K562 (cell line): Measurements from ENCODE around the gene ITGA7. TPM values are rescaled to one million over a fixed set of nuclear protein-coding genes. Genes with fewer than 3 reads are reported as not detected.

ENCODE experiments used
- CTCFL ChIP-seq: IDR thresholded peaks from 2 replicates; pipeline ENCODE4 v1.6.1; 2011; ENCODE audit warnings: borderline replicate concordance, low read depth, mild to moderate bottlenecking, moderate library complexity, low read length; ENCODE audit not compliant: insufficient read depth, poor library complexity, severe bottlenecking
- DEAF1 ChIP-seq: fragments of 450-650 bp; formaldehyde crosslinking; IDR thresholded peaks from 2 replicates; pipeline ENCODE4 v1.4.0; 2020; ENCODE audit warnings: mild to moderate bottlenecking, moderate library complexity
- EP300 ChIP-seq: IDR thresholded peaks from 2 replicates; pipeline ENCODE4 v1.6.1; 2012; ENCODE audit warnings: low read length, improper control_type of control experiment
- HES1 ChIP-seq: fragments of 450-650 bp; IDR thresholded peaks from 2 replicates; pipeline ENCODE4 v1.6.1; 2016; ENCODE audit warnings: low read depth, mild to moderate bottlenecking, moderate library complexity
- RBFOX2 ChIP-seq: fragments of 200-400 bp; formaldehyde crosslinking; IDR thresholded peaks from 2 replicates; pipeline ENCODE4 v1.6.1; 2017; ENCODE audit warnings: low read depth, mild to moderate bottlenecking, low read length, moderate library complexity
- SFPQ ChIP-seq: fragments of 200-400 bp; formaldehyde crosslinking; IDR thresholded peaks from 2 replicates; pipeline ENCODE4 v1.6.1; 2017; ENCODE audit warnings: mild to moderate bottlenecking, low read depth, low read length, moderate library complexity
- SMAD1 ChIP-seq: fragments of 150-350 bp; IDR thresholded peaks from 2 replicates; pipeline ENCODE4 v1.6.1; 2014; ENCODE audit warnings: low read length, low read depth; ENCODE audit not compliant: partially characterized antibody
- THRAP3 ChIP-seq: fragments of 450-650 bp; IDR thresholded peaks from 2 replicates; pipeline ENCODE4 v1.6.1; 2016; ENCODE audit warnings: mild to moderate bottlenecking, inconsistent platforms, borderline replicate concordance
- ZNF318 ChIP-seq, 2 experiments: fragments of 450-650 bp; IDR thresholded peaks; 2 replicates each; pipeline ENCODE4 v1.6.1; 2016; ENCODE audit warnings: mild to moderate bottlenecking in 2 of 2, borderline replicate concordance in 1 of 2, low read depth in 1 of 2, moderate library complexity in 1 of 2
- ZNF785 ChIP-seq: fragments of 250-450 bp; sonication (Bioruptor Pico); IDR thresholded peaks from 2 replicates; pipeline ENCODE4 v1.4.0; 2020; ENCODE audit warnings: mild to moderate bottlenecking
- polyA plus RNA-seq, 8 experiments: library from polyadenylated mRNA; depleted of rRNA in 4 of 8; stranded (reverse) in 5 of 8; unstranded in 3 of 8; fragments of >200 nt; fragmentation: Nextera tagmentation in 2 of 8; fragmentation: Illumina TruSeq in 1 of 8; extraction: Ambion mirVana in 2 of 8; extraction: Trizol in 1 of 8; gene quantifications; 2 replicates each; pipeline versions ENCODE4 v1.2.1 to v1.2.3, GENCODE V29; 2011 to 2014; ENCODE audit warnings: inconsistent platforms in 1 of 8, missing spikeins in 1 of 8
- total RNA-seq, 7 experiments: library from RNA; depleted of rRNA in 6 of 7; stranded (reverse); fragments of >200 nt in 6 of 7; fragmentation: Illumina TruSeq in 2 of 7; extraction: Trizol in 2 of 7; gene quantifications; 2 replicates each; pipeline versions ENCODE4 v1.2.1 to v1.2.3, GENCODE V29; 2011 to 2021; ENCODE audit warnings: low replicate concordance in 1 of 7

The ITGA7 gene
- total and polyA plus RNA-seq, 9 of the 15 experiments (the other 6 are each of a cell fraction or from before 2014, with no cell fraction given), result 0.11 to 2.3 (median 0.56) TPM; not detected in 1

GRCh38 chr12:55742719-55743405, 35.2 kb upstream of the ITGA7 start, which contains the start of gene GDF11 (continued):
- TF ChIP-seq ZNF318 (IDR thresholded peaks at IDR 0.05; ENCODE audit: borderline replicate concordance in 1 of 2, low read depth in 1 of 2) (peak in 1 of 2 experiments; percentile 43; a peak in 1 of 4 replicates), SMAD1 (no peak), RBFOX2 (peak; percentile 55), CTCFL (peak; percentile 27), ZNF785 (CRISPR knock-in tag) (no peak), EP300 (peak; percentile 32; the same call in 1 of the 2 replicates), HES1 (0 out of 2 replicates have a peak, but pooled peaks have one; percentile 50), SFPQ (no peak), DEAF1 (CRISPR knock-in tag) (peak; percentile 26; the same call in 1 of the 2 replicates), THRAP3 (peak; percentile 72; the same call in 1 of the 2 replicates)
